Ectodermal cell (in vitro differentiated cells): ENCODE data around the gene KLHDC3.

Experiments used
- H3K27ac ChIP-seq: 2 replicates; pipeline ENCODE4 v1.7.0; 2013; ENCODE audit warnings: mild to moderate bottlenecking, low read depth, low read length; ENCODE audit not compliant: insufficient read depth, poor library complexity, severe bottlenecking
- H3K27me3 ChIP-seq: 2 replicates; pipeline ENCODE4 v1.7.0; 2013; ENCODE audit warnings: mild to moderate bottlenecking, low read length; ENCODE audit not compliant: insufficient read depth, control insufficient read depth, poor library complexity, severe bottlenecking
- H3K36me3 ChIP-seq: one replicate; pipeline ENCODE4 v1.7.0; 2013; ENCODE audit warnings: low read length; ENCODE audit not compliant: control insufficient read depth, insufficient read depth
- H3K4me1 ChIP-seq: one replicate; pipeline ENCODE4 v1.7.0; 2013; ENCODE audit warnings: low read length; ENCODE audit not compliant: control insufficient read depth, insufficient read depth
- H3K4me3 ChIP-seq: 2 replicates; pipeline ENCODE4 v1.7.0; 2013; ENCODE audit warnings: low read depth, low read length, control low read depth; ENCODE audit not compliant: insufficient read depth
- H3K9me3 ChIP-seq: 2 replicates; pipeline ENCODE4 v1.7.0; 2013; ENCODE audit warnings: mild to moderate bottlenecking, low read length, moderate library complexity; ENCODE audit not compliant: control insufficient read depth
- WGBS, 2 experiments: methylation state at CpG; one replicate each; pipeline ENCODE4 v1.1.7; 2013; ENCODE audit warnings: missing lambda C conversion rate in 2 of 2; 5-methylcytosine and 5-hydroxymethylcytosine counted together

KLHDC3 gene

GRCh38 chr6:43070028-43070632 is 56.1 kb downstream of the KLHDC3 start:
- H3K27me3 ChIP-seq: no peaks in the 10 kb centered on the region
- no peak overlapping the region for H3K27ac ChIP-seq
- H3K4me1 ChIP-seq: peaks cover 9% of the 10 kb centered on the region
- WGBS, 2 experiments: 57 to 68% methylated on average over 5 to 6 of the region's 6 CpGs
- no peak overlapping the region for H3K4me3 ChIP-seq
- no peaks in the 10 kb centered on the region for H3K9me3 ChIP-seq
- H3K36me3 ChIP-seq: peaks cover 6% of the 10 kb centered on the region
